CD8-positive, alpha-beta memory T cell (primary cell): Measurements from ENCODE around the gene NTSR2. TPM values are rescaled to one million over a fixed set of nuclear protein-coding genes. Genes with fewer than 3 reads are reported as not detected.

Experiments used
- CTCF ChIA-PET: fragments of 350-600 bp; sonication (Branson Sonifier 250); formaldehyde crosslinking; loops from one replicate; lab custom pipeline; 2021; ENCODE audit warnings: antibody characterized with exemption; lab: Charles Lee
- POLR2A ChIA-PET: fragments of 350-600 bp; sonication (Branson Sonifier 250); formaldehyde crosslinking; loops from one replicate; lab custom pipeline; 2021; ENCODE audit warnings: antibody characterized with exemption; lab: Charles Lee
- DNase-seq, 5 donors: peaks; one replicate each; pipeline versions ENCODE4 v3.0.0 to v3.0.0-alpha.2; 2020 to 2022; ENCODE audit warnings: mixed read lengths in 1 of 5
- H3K27ac ChIP-seq: one replicate; pipeline ENCODE4 v1.7.0; 2013; ENCODE audit warnings: low read depth, mild to moderate bottlenecking, low read length, moderate library complexity
- H3K27me3 ChIP-seq: 2 replicates; pipeline ENCODE4 v1.7.0; 2013; ENCODE audit warnings: low read length, mild to moderate bottlenecking; ENCODE audit not compliant: insufficient read depth, poor library complexity, severe bottlenecking
- H3K36me3 ChIP-seq: 2 replicates; pipeline ENCODE4 v1.7.0; 2013; ENCODE audit warnings: mild to moderate bottlenecking, low read length, moderate library complexity; ENCODE audit not compliant: insufficient read depth
- H3K4me1 ChIP-seq: 2 replicates; pipeline ENCODE4 v1.7.0; 2013; ENCODE audit warnings: mild to moderate bottlenecking, low read length, moderate library complexity; ENCODE audit not compliant: insufficient read depth
- H3K4me3 ChIP-seq: 2 replicates; pipeline ENCODE4 v1.7.0; 2013; ENCODE audit warnings: mild to moderate bottlenecking, low read length
- H3K9me3 ChIP-seq: 2 replicates; pipeline ENCODE4 v1.7.0; 2013; ENCODE audit warnings: mild to moderate bottlenecking, low read length
- H3K27ac Mint-ChIP-seq, 8 donors: one replicate each; pipeline ENCODE4 v1.8.0; 2020 to 2021; ENCODE audit warnings: mixed read lengths in 8 of 8, mild to moderate bottlenecking in 6 of 8, inconsistent platforms in 3 of 8, moderate library complexity in 3 of 8
- H3K27me3 Mint-ChIP-seq, 2 donors: one replicate each; pipeline ENCODE4 v1.8.0; 2020 to 2021; ENCODE audit warnings: mixed read lengths in 2 of 2, mild to moderate bottlenecking in 1 of 2, moderate library complexity in 1 of 2
- H3K36me3 Mint-ChIP-seq, 3 donors: one replicate each; pipeline ENCODE4 v1.8.0; 2020 to 2021; ENCODE audit warnings: mixed read lengths in 3 of 3, inconsistent platforms in 1 of 3, mild to moderate bottlenecking in 1 of 3
- H3K4me1 Mint-ChIP-seq, 3 donors: one replicate each; pipeline ENCODE4 v1.8.0; 2020 to 2021; ENCODE audit warnings: mixed read lengths in 3 of 3, inconsistent platforms in 1 of 3, mild to moderate bottlenecking in 1 of 3
- H3K4me3 Mint-ChIP-seq, 7 donors: one replicate each; pipeline ENCODE4 v1.8.0; 2020 to 2021; ENCODE audit warnings: mixed read lengths in 7 of 7, mild to moderate bottlenecking in 6 of 7, moderate library complexity in 4 of 7, inconsistent platforms in 2 of 7
- H3K9me3 Mint-ChIP-seq, 5 donors: one replicate each; pipeline ENCODE4 v1.8.0; 2020 to 2022; ENCODE audit warnings: mixed read lengths in 5 of 5, mild to moderate bottlenecking in 3 of 5, moderate library complexity in 2 of 5, inconsistent platforms in 1 of 5
- polyA plus RNA-seq: library from polyadenylated mRNA; unstranded; fragments of 300-500 nt; fragmentation: Illumina TruSeq; gene quantifications from one replicate; pipeline ENCODE4 v1.2.3, GENCODE V29; 2021
- total RNA-seq, 2 experiments: library from RNA; stranded (reverse); gene quantifications; one replicate each; pipeline ENCODE4 v1.2.3, GENCODE V29; 2021

The NTSR2 gene, protein sequence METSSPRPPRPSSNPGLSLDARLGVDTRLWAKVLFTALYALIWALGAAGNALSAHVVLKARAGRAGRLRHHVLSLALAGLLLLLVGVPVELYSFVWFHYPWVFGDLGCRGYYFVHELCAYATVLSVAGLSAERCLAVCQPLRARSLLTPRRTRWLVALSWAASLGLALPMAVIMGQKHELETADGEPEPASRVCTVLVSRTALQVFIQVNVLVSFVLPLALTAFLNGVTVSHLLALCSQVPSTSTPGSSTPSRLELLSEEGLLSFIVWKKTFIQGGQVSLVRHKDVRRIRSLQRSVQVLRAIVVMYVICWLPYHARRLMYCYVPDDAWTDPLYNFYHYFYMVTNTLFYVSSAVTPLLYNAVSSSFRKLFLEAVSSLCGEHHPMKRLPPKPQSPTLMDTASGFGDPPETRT
- total RNA-seq (not detected), polyA plus RNA-seq (not detected)

DNA sequence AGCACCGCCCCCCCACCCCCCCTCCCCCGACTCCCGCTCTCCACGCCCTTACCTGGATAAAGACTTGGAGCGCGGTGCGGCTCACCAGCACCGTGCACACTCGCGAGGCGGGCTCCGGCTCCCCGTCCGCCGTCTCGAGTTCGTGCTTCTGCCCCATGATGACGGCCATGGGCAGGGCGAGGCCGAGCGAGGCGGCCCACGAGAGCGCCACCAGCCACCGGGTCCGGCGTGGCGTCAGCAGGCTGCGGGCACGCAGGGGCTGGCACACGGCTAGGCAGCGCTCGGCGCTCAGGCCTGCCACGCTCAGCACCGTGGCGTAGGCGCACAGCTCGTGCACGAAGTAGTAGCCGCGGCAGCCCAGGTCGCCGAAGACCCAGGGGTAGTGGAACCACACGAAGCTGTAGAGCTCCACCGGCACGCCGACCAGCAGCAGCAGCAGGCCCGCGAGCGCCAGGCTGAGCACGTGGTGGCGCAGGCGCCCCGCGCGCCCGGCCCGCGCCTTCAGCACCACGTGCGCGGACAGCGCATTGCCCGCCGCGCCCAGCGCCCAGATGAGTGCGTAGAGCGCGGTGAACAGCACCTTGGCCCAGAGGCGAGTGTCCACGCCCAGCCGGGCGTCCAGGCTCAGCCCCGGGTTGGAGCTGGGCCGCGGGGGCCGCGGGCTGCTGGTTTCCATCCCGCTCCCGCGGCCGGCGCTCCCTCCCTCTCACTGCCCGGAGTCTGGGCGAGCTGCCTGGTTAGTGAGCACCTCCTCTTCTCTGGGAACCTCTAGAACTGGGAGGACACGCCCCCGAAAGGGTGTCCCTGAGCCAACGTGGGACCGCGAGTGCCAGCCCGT is at the start of gene NTSR2:
NTSR2 (minus strand) TSS at position 742 of the 838 bp plus-strand sequence; CDS start at position 676, 66 bp downstream.
- DNase-seq = peak in 1 of 5 donors; percentile 12
- Mint-ChIP-seq H3K4me3 (peak within 1 kb of the TSS in 1 of 7 donors; percentile 76), H3K9me3 (peaks cover 0 to 5% (median 0%) of the 10 kb centered on the region in 5 donors), H3K36me3 (no peaks in the 10 kb centered on the region), H3K4me1 (peaks cover 1 to 5% (median 5%) of the 10 kb centered on the region in 3 donors), H3K27ac (peak within 1 kb of the TSS in 1 of 8 donors; percentile 63), H3K27me3 (peaks cover 24 to 43% of the 10 kb centered on the region in 2 donors)
- Histone ChIP-seq H3K4me1 (no peaks in the 10 kb centered on the region), H3K36me3 (no peaks in the 10 kb centered on the region), H3K27me3 (peaks cover 11% of the 10 kb centered on the region), H3K4me3 (no peak within 1 kb of the TSS), H3K9me3 (no peaks in the 10 kb centered on the region), H3K27ac (no peak within 1 kb of the TSS)
- ChIA-PET CTCF (no interaction called here), POLR2A (no interaction called here)

DNA sequence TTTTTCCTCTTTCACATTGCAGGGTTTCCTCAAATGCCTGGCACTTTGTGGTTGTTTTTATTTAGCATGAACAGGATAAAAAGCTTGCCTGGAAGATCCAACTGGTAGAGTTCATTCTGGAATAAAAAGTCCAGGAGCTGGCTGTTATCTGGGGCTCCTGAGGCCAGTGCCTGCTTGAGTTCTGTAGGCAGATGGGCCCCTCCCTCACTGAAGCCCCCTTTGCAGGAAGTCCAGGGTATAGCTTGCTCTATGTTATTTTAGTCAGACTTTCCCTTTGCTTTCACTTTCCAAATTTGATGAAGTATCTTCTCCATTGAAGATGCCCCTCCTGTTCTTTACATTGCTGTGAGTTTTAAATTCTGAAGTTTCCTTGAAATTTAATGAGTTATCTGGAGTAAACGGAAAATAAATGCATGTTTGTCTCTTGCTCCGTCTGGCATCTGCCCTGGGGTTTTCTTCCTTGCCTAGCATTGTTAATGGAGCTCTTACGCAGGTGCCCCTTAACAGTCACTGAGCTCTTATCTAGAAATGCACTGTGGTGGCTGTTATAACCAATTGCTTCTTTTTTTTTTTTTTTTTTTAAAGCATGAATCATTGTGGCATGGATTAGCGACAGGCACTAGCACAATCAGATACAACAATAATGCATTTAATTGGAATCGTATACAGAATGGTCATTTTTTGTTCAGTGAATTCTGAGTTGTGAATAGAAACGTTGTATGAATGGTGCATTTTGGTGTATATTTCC is 49.4 kb upstream of the NTSR2 start:
- no peak overlapping the region for H3K4me3 ChIP-seq
- H3K9me3 Mint-ChIP-seq = no peaks in the 10 kb centered on the region

DNA sequence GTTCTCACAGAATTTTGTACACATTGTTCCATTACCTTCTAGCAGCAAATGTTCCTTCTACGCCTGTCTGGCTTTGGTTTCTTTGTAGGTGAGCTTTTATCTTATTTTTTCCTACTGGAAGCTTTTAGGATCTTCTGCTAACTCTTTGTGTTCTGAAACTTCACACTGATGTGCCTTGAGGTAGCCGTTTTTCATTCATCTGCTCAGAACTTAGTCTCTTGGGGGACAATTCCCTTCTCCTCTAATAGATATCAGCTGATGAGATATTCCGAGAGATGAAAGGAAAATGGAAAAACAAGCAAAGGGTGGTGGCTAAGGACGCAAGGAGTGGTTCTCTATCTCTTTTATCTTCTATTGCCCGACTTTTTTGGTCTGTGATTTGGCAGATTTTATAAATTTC is 48.6 kb upstream of the NTSR2 start:
- no peaks in the 10 kb centered on the region for H3K9me3 Mint-ChIP-seq
- H3K27ac Mint-ChIP-seq = no peak overlapping the region
- POLR2A ChIA-PET = no interaction called here

More for the DNA sequence above, 49.4 kb upstream of the NTSR2 start:
- Histone ChIP-seq H3K9me3 (no peaks in the 10 kb centered on the region), H3K27ac (no peak overlapping the region), H3K27me3 (peaks cover 11% of the 10 kb centered on the region), H3K36me3 (no peaks in the 10 kb centered on the region), H3K4me1 (no peaks in the 10 kb centered on the region)
- no peak for DNase-seq
- Mint-ChIP-seq H3K36me3 (no peaks in the 10 kb centered on the region), H3K4me1 (peaks cover 0 to 5% (median 4%) of the 10 kb centered on the region in 3 donors), H3K4me3 (peak overlapping the region in 4 of 7 donors; percentile 10 to 68 (median 36)), H3K27ac (no peak overlapping the region), H3K27me3 (peaks cover 21 to 59% of the 10 kb centered on the region in 2 donors)
- ChIA-PET POLR2A (interaction anchor here (0.7 kb wide), 1 partner anchor 12 kb away, joined by 3 read pairs; no protein-coding TSS in a partner anchor), CTCF (interaction anchor here (0.8 to 1.7 kb wide), 3 partner anchors 26 to 60 kb away, joined by 3 to 8 read pairs (median 3); no protein-coding TSS in a partner anchor)

DNA sequence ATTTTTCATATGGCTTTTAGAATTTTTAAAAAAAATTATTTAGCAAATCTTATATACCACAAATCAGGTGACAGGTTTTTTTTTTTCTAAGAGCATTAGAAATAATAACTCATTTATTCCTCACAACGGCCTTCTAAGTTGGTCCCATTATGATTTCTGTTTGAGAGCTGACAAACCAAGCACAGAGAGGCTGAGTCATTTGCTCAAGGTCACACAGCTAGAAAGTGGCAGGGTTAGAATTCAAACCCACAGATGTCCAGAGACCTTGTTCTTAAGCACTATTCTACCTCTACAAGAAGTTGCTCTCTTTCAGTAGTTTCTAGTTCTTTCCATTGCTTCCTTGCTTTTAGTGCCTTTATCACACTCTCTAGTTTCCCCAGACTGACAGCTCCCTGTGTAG is 47.6 kb upstream of the NTSR2 start:
- Mint-ChIP-seq H3K4me3 (no peak overlapping the region), H3K9me3 (no peaks in the 10 kb centered on the region), H3K4me1 (peaks cover 0 to 5% (median 4%) of the 10 kb centered on the region in 3 donors), H3K27ac (no peak overlapping the region), H3K36me3 (no peaks in the 10 kb centered on the region), H3K27me3 (peaks cover 21 to 45% of the 10 kb centered on the region in 2 donors)
- no peaks in the 10 kb centered on the region for H3K9me3 ChIP-seq
- H3K4me1 ChIP-seq = no peaks in the 10 kb centered on the region
- H3K27ac ChIP-seq = no peak overlapping the region
- no peak overlapping the region for H3K4me3 ChIP-seq
- POLR2A ChIA-PET = no interaction called here
- no peak for DNase-seq
- CTCF ChIA-PET = no interaction called here
- peaks cover 11% of the 10 kb centered on the region for H3K27me3 ChIP-seq
- no peaks in the 10 kb centered on the region for H3K36me3 ChIP-seq

More for the DNA sequence above, 48.6 kb upstream of the NTSR2 start:
- Histone ChIP-seq H3K4me1 (no peaks in the 10 kb centered on the region), H3K36me3 (no peaks in the 10 kb centered on the region), H3K4me3 (no peak overlapping the region), H3K9me3 (no peaks in the 10 kb centered on the region), H3K27me3 (peaks cover 11% of the 10 kb centered on the region), H3K27ac (no peak overlapping the region)
- Mint-ChIP-seq H3K4me3 (no peak overlapping the region), H3K4me1 (peaks cover 0 to 5% (median 4%) of the 10 kb centered on the region in 3 donors), H3K36me3 (no peaks in the 10 kb centered on the region), H3K27me3 (peaks cover 21 to 51% of the 10 kb centered on the region in 2 donors)
- DNase-seq = no peak
- CTCF ChIA-PET = interaction anchor here (0.8 to 1.7 kb wide), 2 partner anchors 25 to 31 kb away, joined by 3 to 8 read pairs; no protein-coding TSS in a partner anchor

DNA sequence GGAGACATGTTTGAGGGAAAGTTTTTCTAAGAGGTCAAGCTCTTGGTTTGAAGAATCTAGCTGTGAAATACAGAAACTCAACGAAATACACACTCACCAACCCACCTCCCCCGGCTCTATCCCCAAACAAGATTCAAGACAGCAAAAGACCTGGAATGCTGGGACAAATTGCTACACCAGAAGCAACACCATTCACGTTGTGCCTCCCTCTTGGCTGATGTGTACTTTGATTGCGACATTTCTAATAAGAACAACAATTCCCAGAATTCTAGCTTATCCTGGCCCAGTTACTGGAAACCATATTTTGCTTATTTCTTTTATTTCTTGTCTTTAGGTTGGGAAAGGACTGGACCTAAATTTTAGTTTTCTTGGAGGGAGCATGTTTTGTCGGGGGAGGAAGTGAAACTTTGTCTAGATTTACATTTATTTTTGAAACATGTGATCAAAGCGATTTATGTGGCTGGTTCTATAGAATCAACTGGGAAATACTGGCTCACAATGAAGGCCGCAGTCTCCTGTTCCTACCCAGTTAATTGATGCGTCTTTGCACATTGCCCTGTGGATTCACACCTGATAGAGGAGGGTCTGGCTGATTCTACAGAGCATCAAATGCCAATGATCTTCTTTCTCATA is 46.8 kb upstream of the NTSR2 start:
- no peak overlapping the region for H3K27ac Mint-ChIP-seq
- no peaks in the 10 kb centered on the region for H3K9me3 ChIP-seq
- H3K4me1 ChIP-seq = no peaks in the 10 kb centered on the region
- no peak overlapping the region for H3K4me3 ChIP-seq
- peaks cover 21 to 44% of the 10 kb centered on the region in 2 donors for H3K27me3 Mint-ChIP-seq
- no peaks in the 10 kb centered on the region for H3K36me3 Mint-ChIP-seq
- no peak overlapping the region for H3K27ac ChIP-seq
- H3K27me3 ChIP-seq = peaks cover 11% of the 10 kb centered on the region
- H3K4me1 Mint-ChIP-seq = peaks cover 0 to 5% (median 4%) of the 10 kb centered on the region in 3 donors
- ChIA-PET CTCF (no interaction called here), POLR2A (no interaction called here)
- no peak for DNase-seq
- H3K4me3 Mint-ChIP-seq = no peak overlapping the region
- H3K36me3 ChIP-seq = no peaks in the 10 kb centered on the region
- H3K9me3 Mint-ChIP-seq = no peaks in the 10 kb centered on the region

DNA sequence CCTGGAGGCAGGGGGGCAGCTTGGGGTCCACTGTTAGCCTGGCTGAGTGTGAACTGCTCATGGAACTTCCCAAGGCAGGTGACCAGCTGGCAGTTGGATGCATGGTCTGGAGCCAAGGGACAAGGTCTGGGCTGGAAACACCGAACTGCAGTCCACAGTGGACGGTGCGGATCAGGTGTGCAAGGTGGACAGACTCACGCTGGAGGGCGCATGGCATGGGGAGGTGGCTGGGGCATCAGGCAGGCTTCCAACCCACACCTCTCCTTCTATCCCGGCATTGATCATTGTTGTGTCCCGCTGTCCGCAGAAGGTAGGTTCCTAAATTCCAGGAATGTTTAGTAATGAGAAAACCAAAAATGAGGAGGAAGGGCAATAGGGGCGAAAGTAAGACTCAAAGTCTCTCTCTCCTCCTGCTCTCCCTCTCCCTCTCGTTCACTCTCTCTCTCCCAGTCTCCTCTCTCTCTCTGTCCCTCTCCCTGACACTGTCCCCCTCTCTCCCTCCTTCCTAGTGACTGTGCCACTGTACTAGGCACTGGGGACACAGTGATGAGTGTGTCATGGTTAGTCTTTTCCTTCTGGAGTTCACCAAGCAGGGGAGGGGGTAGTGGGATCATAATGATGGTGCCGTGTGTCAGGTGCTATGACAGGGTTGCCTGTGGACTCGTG is 46.1 kb upstream of the NTSR2 start:
- H3K36me3 Mint-ChIP-seq = no peaks in the 10 kb centered on the region
- H3K4me3 ChIP-seq = no peak overlapping the region
- H3K27me3 Mint-ChIP-seq = peaks cover 21 to 44% of the 10 kb centered on the region in 2 donors
- H3K27me3 ChIP-seq = peaks cover 11% of the 10 kb centered on the region
- no peaks in the 10 kb centered on the region for H3K9me3 Mint-ChIP-seq
- no peak overlapping the region for H3K4me3 Mint-ChIP-seq
- H3K36me3 ChIP-seq = no peaks in the 10 kb centered on the region
- ChIA-PET POLR2A (no interaction called here), CTCF (no interaction called here)
- peaks cover 0 to 5% (median 4%) of the 10 kb centered on the region in 3 donors for H3K4me1 Mint-ChIP-seq
- no peaks in the 10 kb centered on the region for H3K9me3 ChIP-seq
- H3K4me1 ChIP-seq = no peaks in the 10 kb centered on the region
- DNase-seq = no peak
- no peak overlapping the region for H3K27ac ChIP-seq
- no peak overlapping the region for H3K27ac Mint-ChIP-seq

DNA sequence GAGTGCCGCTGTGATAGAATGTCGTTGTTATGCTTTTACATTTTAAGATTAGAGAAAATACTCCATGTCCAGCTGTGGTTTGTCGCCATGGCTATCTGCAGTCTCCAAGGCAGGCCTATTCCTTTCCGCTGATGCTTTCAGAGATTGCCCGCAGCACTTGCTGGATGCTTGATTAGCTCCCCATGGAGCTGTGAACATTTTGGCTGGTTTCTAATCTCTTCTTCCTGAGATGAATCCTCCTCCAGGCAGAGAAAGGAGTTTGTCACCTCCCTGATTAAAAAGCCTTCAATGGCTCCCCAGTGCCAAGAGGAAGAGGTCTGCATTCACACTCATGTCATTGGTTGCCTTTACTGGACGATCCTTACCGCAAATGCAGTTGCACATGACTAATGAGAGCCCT is 43.8 kb upstream of the NTSR2 start:
- Histone ChIP-seq H3K4me3 (no peak overlapping the region), H3K4me1 (no peaks in the 10 kb centered on the region), H3K9me3 (no peaks in the 10 kb centered on the region), H3K36me3 (no peaks in the 10 kb centered on the region), H3K27me3 (peaks cover 11% of the 10 kb centered on the region), H3K27ac (no peak overlapping the region)
- no peaks in the 10 kb centered on the region for H3K4me1 Mint-ChIP-seq
- H3K27me3 Mint-ChIP-seq = peaks cover 19 to 27% of the 10 kb centered on the region in 2 donors
- DNase-seq = no peak
- no peak overlapping the region for H3K27ac Mint-ChIP-seq
- no peak overlapping the region for H3K4me3 Mint-ChIP-seq
- ChIA-PET POLR2A (no interaction called here), CTCF (interaction anchor here (0.5 kb wide), 1 partner anchor 42 kb away, joined by 3 read pairs; no protein-coding TSS in a partner anchor)
- no peaks in the 10 kb centered on the region for H3K9me3 Mint-ChIP-seq
- H3K36me3 Mint-ChIP-seq = no peaks in the 10 kb centered on the region
